PC-9 (cell line): Measurements from ENCODE around the gene ALLC. TPM values are rescaled to one million over a fixed set of nuclear protein-coding genes. Genes with fewer than 3 reads are reported as not detected.

Experiments
- BruUV-seq: library from RNA; stranded (reverse); fragments of 400-500 nt; replicated peaks from 2 replicates; lab custom pipeline; 2021; lab: Mats Ljungman, UMichigan
- CTCF ChIA-PET: fragments of 300-600 bp; sonication (Branson Sonifier 250); formaldehyde crosslinking; loops from one replicate; lab custom pipeline; 2022; ENCODE audit warnings: antibody characterized with exemption; lab: Charles Lee
- POLR2A ChIA-PET: fragments of 300-600 bp; sonication (Branson Sonifier 250); formaldehyde crosslinking; loops from one replicate; lab custom pipeline; 2022; ENCODE audit warnings: antibody characterized with exemption; ENCODE audit not compliant: unreplicated experiment; lab: Charles Lee
- DNase-seq, 2 experiments: peaks; one replicate each; pipeline versions ENCODE4 v3.0.0 to v3.0.0-alpha.2; 2015 to 2022; ENCODE audit warnings: mixed read lengths in 1 of 2
- H2AFZ ChIP-seq: fragments of 200-600 bp; sonication (generic); 2 replicates; pipeline ENCODE4 v1.8.1; 2017; ENCODE audit warnings: antibody characterized with exemption
- H3F3A ChIP-seq: fragments of 200-600 bp; sonication (generic); 2 replicates; pipeline ENCODE4 v1.8.1; 2017; ENCODE audit warnings: antibody characterized with exemption, mild to moderate bottlenecking, low read depth; ENCODE audit not compliant: insufficient read depth
- H3K27ac ChIP-seq: fragments of 200-600 bp; sonication (generic); 2 replicates; pipeline ENCODE4 v1.6.1; 2016; ENCODE audit warnings: mixed run types
- H3K27me3 ChIP-seq: fragments of 200-600 bp; sonication (generic); 2 replicates; pipeline ENCODE4 v1.6.1; 2016; ENCODE audit warnings: low read depth, mixed run types; ENCODE audit not compliant: insufficient read depth
- H3K36me3 ChIP-seq: fragments of 200-600 bp; sonication (generic); 2 replicates; pipeline ENCODE4 v1.6.1; 2016; ENCODE audit warnings: low read depth, mixed run types
- H3K4me1 ChIP-seq: fragments of 200-600 bp; sonication (generic); replicated peaks from 2 replicates; pipeline ENCODE4 v1.6.1; 2016; ENCODE audit warnings: mixed run types; ENCODE audit not compliant: insufficient read depth
- H3K4me2 ChIP-seq: fragments of 200-600 bp; sonication (generic); 2 replicates; pipeline ENCODE4 v1.6.1; 2017; ENCODE audit warnings: mixed run types
- H3K4me3 ChIP-seq: fragments of 200-600 bp; sonication (generic); 2 replicates; pipeline ENCODE4 v1.6.1; 2016; ENCODE audit warnings: mixed run types
- H3K79me2 ChIP-seq: fragments of 200-600 bp; sonication (generic); 2 replicates; pipeline ENCODE4 v1.6.1; 2017; ENCODE audit warnings: low read depth, mixed run types
- H3K9me2 ChIP-seq: fragments of 200-600 bp; sonication (generic); 2 replicates; pipeline ENCODE4 v1.8.1; 2017; ENCODE audit warnings: mild to moderate bottlenecking; ENCODE audit not compliant: insufficient read depth
- H3K9me3 ChIP-seq: fragments of 200-600 bp; sonication (generic); 2 replicates; pipeline ENCODE4 v1.8.1; 2016; ENCODE audit warnings: low read depth; ENCODE audit not compliant: insufficient read depth
- H4K20me1 ChIP-seq: fragments of 200-600 bp; sonication (generic); 2 replicates; pipeline ENCODE4 v1.8.1; 2017; ENCODE audit not compliant: insufficient read depth
- CTCF ChIP-seq: fragments of 200-600 bp; sonication (generic); conservative IDR thresholded peaks from 2 replicates; pipeline ENCODE4 v1.6.1; 2017; ENCODE audit warnings: mixed run types, antibody characterized with exemption, mild to moderate bottlenecking, moderate library complexity
- EZH2 ChIP-seq: fragments of 200-600 bp; sonication (generic); IDR thresholded peaks from 2 replicates; pipeline ENCODE4 v1.8.0; 2017; ENCODE audit warnings: antibody characterized with exemption, low read depth
- intact Hi-C: fragments of 100-400 bp; cut with micrococcal nuclease; formaldehyde crosslinking; loops from one replicate; pipeline ENCODE4 v1.10.0; 2022; ENCODE audit not compliant: unreplicated experiment
- total RNA-seq: library from RNA; stranded (reverse); gene quantifications from 2 replicates; pipeline ENCODE4 v1.2.3, GENCODE V29; 2021

The ALLC gene
- total RNA-seq, 1 experiment from 2014 or later = not detected

- no peaks in the 10 kb centered on the region for H3K4me1 ChIP-seq
- H3F3A ChIP-seq = no peaks in the 10 kb centered on the region
- no peak overlapping the region for H3K27ac ChIP-seq
- no peaks in the 10 kb centered on the region for H4K20me1 ChIP-seq
- no peak for DNase-seq
- no peaks in the 10 kb centered on the region for H3K79me2 ChIP-seq
- no peak for TF ChIP-seq CTCF
- ChIA-PET POLR2A (no interaction called here), CTCF (no interaction called here)
- H3K27me3 ChIP-seq = peaks cover 99% of the 10 kb centered on the region
- BruUV-seq = no TSS peak
- no peak overlapping the region for H3K4me3 ChIP-seq
- no peak overlapping the region for H3K4me2 ChIP-seq
- no peaks in the 10 kb centered on the region for H3K9me2 ChIP-seq
- no peaks in the 10 kb centered on the region for H3K9me3 ChIP-seq
- intact Hi-C loops = no loop called here
- no peak overlapping the region for H2AFZ ChIP-seq
- H3K36me3 ChIP-seq = no peaks in the 10 kb centered on the region
Observed at GRCh38 chr2:3679180-3679579, 21.2 kb downstream of the ALLC start.

DNA sequence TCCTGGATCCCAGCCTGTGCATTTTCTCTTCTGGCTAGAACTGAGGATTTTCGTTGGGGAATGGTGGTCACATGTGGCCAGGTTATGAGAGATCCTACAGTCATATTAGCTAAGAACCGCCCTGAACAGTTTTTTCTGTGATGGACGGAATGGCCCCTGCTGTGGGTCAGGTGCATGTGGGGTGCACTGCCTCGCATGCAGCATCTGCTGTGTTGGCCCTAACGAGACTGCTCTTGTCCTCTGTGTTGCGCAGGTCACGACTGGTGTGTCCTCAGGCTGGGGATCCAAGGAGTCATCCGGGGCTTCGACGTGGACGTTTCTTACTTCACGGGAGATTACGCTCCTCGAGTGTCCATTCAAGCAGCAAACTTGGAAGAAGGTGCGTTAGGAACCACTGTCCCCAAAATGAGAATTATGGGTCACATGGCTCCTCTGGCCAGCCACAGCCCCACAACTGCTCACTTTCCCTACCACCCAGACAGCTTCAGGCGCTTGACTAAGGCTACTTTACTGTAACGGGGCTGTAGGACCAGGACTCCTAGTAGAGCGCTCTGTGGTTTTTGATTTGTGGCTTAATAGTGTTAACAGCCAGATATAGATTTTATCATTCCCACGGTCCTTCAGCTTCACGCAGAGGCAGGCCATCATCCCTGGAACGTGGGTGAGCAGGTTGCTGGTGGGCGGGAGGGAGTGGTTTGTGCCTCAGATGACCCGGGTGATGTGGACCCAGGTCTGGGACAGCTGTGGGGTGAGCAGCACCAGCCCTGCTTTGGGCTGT is 21.8 kb downstream of the ALLC start:
- no peaks in the 10 kb centered on the region for H3K79me2 ChIP-seq
- H4K20me1 ChIP-seq = no peaks in the 10 kb centered on the region
- H3K27ac ChIP-seq = no peak overlapping the region
- H3K9me2 ChIP-seq = no peaks in the 10 kb centered on the region
- no peak overlapping the region for H2AFZ ChIP-seq
- H3K9me3 ChIP-seq = no peaks in the 10 kb centered on the region
- intact Hi-C loops = no loop called here
- CTCF ChIA-PET = no interaction called here
- POLR2A ChIA-PET = no interaction called here
- H3K4me3 ChIP-seq = no peak overlapping the region
- no peaks in the 10 kb centered on the region for H3K4me1 ChIP-seq
- no peaks in the 10 kb centered on the region for H3F3A ChIP-seq
- H3K36me3 ChIP-seq = no peaks in the 10 kb centered on the region
- DNase-seq = no peak
- no TSS peak for BruUV-seq
- TF ChIP-seq CTCF (no peak), EZH2 (no peak)
- H3K4me2 ChIP-seq = no peak overlapping the region
- peaks cover 99% of the 10 kb centered on the region for H3K27me3 ChIP-seq

- TF ChIP-seq CTCF = no peak
- no peak for TF ChIP-seq EZH2
Observed at GRCh38 chr2:3680548-3681345, 22.7 kb downstream of the ALLC start.

More at GRCh38 chr2:3680548-3681345, 22.7 kb downstream of the ALLC start:
- H3K27me3 ChIP-seq = peaks cover 99% of the 10 kb centered on the region
- no peak for DNase-seq
- no peaks in the 10 kb centered on the region for H3K9me3 ChIP-seq
- intact Hi-C loops = no loop called here
- H3K9me2 ChIP-seq = no peaks in the 10 kb centered on the region
- no peaks in the 10 kb centered on the region for H3K79me2 ChIP-seq
- POLR2A ChIA-PET = no interaction called here
- CTCF ChIA-PET = no interaction called here
- H3K27ac ChIP-seq = no peak overlapping the region
- no TSS peak for BruUV-seq
- H4K20me1 ChIP-seq = no peaks in the 10 kb centered on the region
- no peaks in the 10 kb centered on the region for H3K4me1 ChIP-seq
- no peaks in the 10 kb centered on the region for H3F3A ChIP-seq
- H3K4me2 ChIP-seq = no peak overlapping the region
- no peak overlapping the region for H2AFZ ChIP-seq
- H3K4me3 ChIP-seq = no peak overlapping the region
- H3K36me3 ChIP-seq = no peaks in the 10 kb centered on the region
